Sigmoid colon (tissue), 7 donors: ENCODE data around the gene QRFP. TPM values are rescaled to one million over a fixed set of nuclear protein-coding genes. Genes with fewer than 3 reads are reported as not detected.

Experiments used
- DNase-seq: peaks from one replicate; pipeline ENCODE4 v3.0.0-alpha.2; 2019
- H3K27ac ChIP-seq, 4 donors: fragments of 200-600 bp; sonication (generic); one replicate each; pipeline ENCODE4 v1.5.1; 2016 to 2019; ENCODE audit warnings: mild to moderate bottlenecking in 1 of 4
- H3K27me3 ChIP-seq, 3 donors: fragments of 200-600 bp; sonication (generic); one replicate each; pipeline ENCODE4 v1.5.1; 2019; ENCODE audit warnings: mild to moderate bottlenecking in 1 of 3
- H3K36me3 ChIP-seq, 4 donors: fragments of 200-600 bp; sonication (generic); one replicate each; pipeline ENCODE4 v1.5.1; 2016 to 2019
- H3K4me1 ChIP-seq, 4 donors: fragments of 200-600 bp; sonication (generic); one replicate each; pipeline ENCODE4 v1.5.1; 2017 to 2019
- H3K4me3 ChIP-seq, 4 donors: fragments of 200-600 bp; sonication (generic); one replicate each; pipeline ENCODE4 v1.5.1; 2017 to 2019; ENCODE audit warnings: mild to moderate bottlenecking in 2 of 4, moderate library complexity in 1 of 4
- H3K9me3 ChIP-seq, 4 donors: fragments of 200-600 bp in 3 of 4; sonication (generic) in 3 of 4; one replicate each; pipeline versions ENCODE4 v1.5.1 to v1.6.1; 2013 to 2019
- CTCF ChIP-seq, 4 experiments: fragments of 450-650 bp in 3 of 4; fragments of 200-600 bp in 1 of 4; IDR thresholded peaks; one replicate each; pipeline ENCODE4 v1.5.1; 2016 to 2019; ENCODE audit warnings: antibody characterized with exemption in 4 of 4, mild to moderate bottlenecking in 3 of 4, moderate library complexity in 2 of 4
- EP300 ChIP-seq, 4 donors: sonication (generic); formaldehyde crosslinking; IDR thresholded peaks; one replicate each; pipeline ENCODE4 v1.6.1; 2017; ENCODE audit warnings: antibody characterized with exemption in 4 of 4
- POLR2A ChIP-seq, 2 donors: fragments of 450-650 bp; IDR thresholded peaks; one replicate each; pipeline ENCODE4 v1.6.1; 2016; ENCODE audit warnings: antibody characterized with exemption in 2 of 2, mild to moderate bottlenecking in 2 of 2, moderate library complexity in 2 of 2
- POLR2AphosphoS5 ChIP-seq, 4 donors: sonication (generic); formaldehyde crosslinking; IDR thresholded peaks; one replicate each; pipeline ENCODE4 v1.6.1; 2017; ENCODE audit warnings: antibody characterized with exemption in 4 of 4
- WGBS, 2 donors: extraction: QIAGEN DNeasy Blood & Tissue Kit; methylation state at CpG; one replicate each; pipeline ENCODE4 v1.1.7; 2013; 5-methylcytosine and 5-hydroxymethylcytosine counted together
- intact Hi-C: fragments of 100-400 bp; cut with DNase I; formaldehyde crosslinking; loops from one replicate; pipeline ENCODE4 v1.15.1; 2023
- polyA plus RNA-seq, 3 donors: library from polyadenylated mRNA; stranded (reverse); fragments of 200-250 nt; gene quantifications; one replicate each; pipeline ENCODE4 v1.2.3, GENCODE V29; 2013
- total RNA-seq, 4 donors: library from RNA; depleted of rRNA; stranded (reverse); fragments of >200 nt; gene quantifications; one replicate each; pipeline ENCODE4 v1.1.0, GENCODE V29; 2016
- donor health status: healthy with polysubstance abuse.
- donor health status: Bipolar disorder and iron deficiency.
- donor health status: healthy.

QRFP gene
- total and polyA plus RNA-seq, 7 donors = 0.20 TPM; not detected in 6

GRCh38 chr9:130908878-130909355, 12.3 kb upstream of the QRFP start:
- H3K4me1 ChIP-seq = peaks cover 0 to 9% (median 4%) of the 10 kb centered on the region in 4 donors
- WGBS, 2 donors = 86 to 92% methylated on average over 19 of the region's 19 CpGs
- H3K27ac ChIP-seq = no peak overlapping the region
- H3K36me3 ChIP-seq = no peaks in the 10 kb centered on the region
- no peak for DNase-seq
- no peak overlapping the region for H3K4me3 ChIP-seq
- TF ChIP-seq EP300 (IDR thresholded peaks at IDR 0.05) (no peak), POLR2A (IDR thresholded peaks at IDR 0.05) (no peak), CTCF (IDR thresholded peaks at IDR 0.05) (no peak), POLR2AphosphoS5 (IDR thresholded peaks at IDR 0.05) (no peak)
- H3K9me3 ChIP-seq = no peaks in the 10 kb centered on the region
- intact Hi-C loops = no loop called here
- peaks cover 0 to 4% (median 0%) of the 10 kb centered on the region in 3 donors for H3K27me3 ChIP-seq

GRCh38 chr9:130908146-130908877, 11.7 kb upstream of the QRFP start:
- Histone ChIP-seq H3K4me3 (no peak overlapping the region), H3K4me1 (peaks cover 0 to 8% (median 4%) of the 10 kb centered on the region in 4 donors), H3K27me3 (peaks cover 0 to 10% (median 5%) of the 10 kb centered on the region in 3 donors), H3K27ac (no peak overlapping the region), H3K36me3 (no peaks in the 10 kb centered on the region), H3K9me3 (no peaks in the 10 kb centered on the region)
- intact Hi-C loops = no loop called here
- no peak for TF ChIP-seq CTCF (IDR thresholded peaks at IDR 0.05)
- no peak for TF ChIP-seq EP300 (IDR thresholded peaks at IDR 0.05)
- 69 to 86% methylated on average over 22 of the region's 22 CpGs for WGBS, 2 donors
- no peak for DNase-seq

- no peak for TF ChIP-seq POLR2AphosphoS5 (IDR thresholded peaks at IDR 0.05)
- no peak for TF ChIP-seq CTCF (IDR thresholded peaks at IDR 0.05)
- TF ChIP-seq EP300 (IDR thresholded peaks at IDR 0.05) = no peak
- TF ChIP-seq POLR2A (IDR thresholded peaks at IDR 0.05) = no peak
- no peak for DNase-seq
- Histone ChIP-seq H3K27ac (no peak overlapping the region), H3K27me3 (peaks cover 0 to 25% (median 20%) of the 10 kb centered on the region in 3 donors), H3K36me3 (no peaks in the 10 kb centered on the region), H3K4me3 (no peak overlapping the region), H3K4me1 (no peaks in the 10 kb centered on the region), H3K9me3 (no peaks in the 10 kb centered on the region)
- 84 to 86% methylated on average over 21 of the region's 21 CpGs for WGBS, 2 donors
- intact Hi-C loops = no loop called here
Measured at GRCh38 chr9:130906735-130907416, 10.3 kb upstream of the QRFP start.

GRCh38 chr9:130905902-130906734, 9.5 kb upstream of the QRFP start:
- H3K27ac ChIP-seq = no peak overlapping the region
- H3K27me3 ChIP-seq = peaks cover 0 to 27% (median 26%) of the 10 kb centered on the region in 3 donors
- DNase-seq = no peak
- no peak overlapping the region for H3K4me3 ChIP-seq
- H3K9me3 ChIP-seq = no peaks in the 10 kb centered on the region
- 85 to 90% methylated on average over 24 of the region's 24 CpGs for WGBS, 2 donors
- H3K4me1 ChIP-seq = no peaks in the 10 kb centered on the region
- no peak for TF ChIP-seq EP300 (IDR thresholded peaks at IDR 0.05)
- TF ChIP-seq POLR2AphosphoS5 (IDR thresholded peaks at IDR 0.05) = no peak
- no peak for TF ChIP-seq POLR2A (IDR thresholded peaks at IDR 0.05)
- TF ChIP-seq CTCF (IDR thresholded peaks at IDR 0.05) = no peak
- H3K36me3 ChIP-seq = no peaks in the 10 kb centered on the region
- intact Hi-C loops = no loop called here
